Measurements from ENCODE around the gene LGR5. TPM values are rescaled to one million over a fixed set of nuclear protein-coding genes. Genes with fewer than 3 reads are reported as not detected.
A peak's percentile ranks its signal among the peaks of the same experiment; 100 is the strongest.

The LGR5 gene
- total RNA-seq, 1 experiment from 2014 or later = 28.4 TPM

GRCh38 chr12:71556448-71556847 lies 116.8 kb downstream of the LGR5 start:
- Histone ChIP-seq H3K4me1 (no peaks in the 10 kb centered on the region), H3K4me3 (ENCODE audit: low read depth, low read length) (no peak overlapping the region), H3K36me3 (ENCODE audit: control insufficient read depth, insufficient read depth, low read length) (no peaks in the 10 kb centered on the region), H3K27me3 (replicated peaks; ENCODE audit: control insufficient read depth, insufficient read depth, low read length) (no peaks in the 10 kb centered on the region), H3K9me3 (no peaks in the 10 kb centered on the region)
- Mint-ChIP-seq H3K9me3 (ENCODE audit: unreplicated experiment) (no peaks in the 10 kb centered on the region), H3K27me3 (ENCODE audit: insufficient read depth, unreplicated experiment) (no peaks in the 10 kb centered on the region), H3K4me1 (ENCODE audit: low read depth, unreplicated experiment) (no peaks in the 10 kb centered on the region), H3K36me3 (ENCODE audit: insufficient read depth, unreplicated experiment) (peaks cover 10% of the 10 kb centered on the region), H3K4me3 (ENCODE audit: unreplicated experiment) (no peak overlapping the region), H3K27ac (ENCODE audit: unreplicated experiment) (no peak overlapping the region)
- POLR2A ChIA-PET = no interaction called here
- no TSS peak for BruUV-seq (replicated peaks)
- no peak for DNase-seq
- intact Hi-C loops (cut with micrococcal nuclease; ENCODE audit: unreplicated experiment) = no loop called here
- no peak for TF ChIP-seq CTCF (IDR thresholded peaks at IDR 0.05; ENCODE audit: insufficient read depth in 1 of 2, low read depth in 1 of 2, low read length in 1 of 2, severe bottlenecking in 1 of 2, unreplicated experiment in 1 of 2)
- CTCF ChIA-PET = no interaction called here

GRCh38 chr12:71556875-71557274 lies 117.3 kb downstream of the LGR5 start:
- no peaks in the 10 kb centered on the region for H3K4me1 ChIP-seq
- no peak overlapping the region for H3K27ac Mint-ChIP-seq (ENCODE audit: unreplicated experiment)
- no peaks in the 10 kb centered on the region for H3K4me1 Mint-ChIP-seq (ENCODE audit: low read depth, unreplicated experiment)
- DNase-seq = peak; percentile 28 to 50
- H3K9me3 Mint-ChIP-seq (ENCODE audit: unreplicated experiment) = no peaks in the 10 kb centered on the region
- TF ChIP-seq CTCF (IDR thresholded peaks at IDR 0.05; ENCODE audit: insufficient read depth in 1 of 2, low read depth in 1 of 2, low read length in 1 of 2, severe bottlenecking in 1 of 2, unreplicated experiment in 1 of 2) = no peak
- no peaks in the 10 kb centered on the region for H3K36me3 ChIP-seq (ENCODE audit: control insufficient read depth, insufficient read depth, low read length)
- intact Hi-C loops (cut with micrococcal nuclease; ENCODE audit: unreplicated experiment) = no loop called here
- H3K27me3 Mint-ChIP-seq (ENCODE audit: insufficient read depth, unreplicated experiment) = no peaks in the 10 kb centered on the region
- no TSS peak for BruUV-seq (replicated peaks)
- CTCF ChIA-PET = no interaction called here
- no peak overlapping the region for H3K4me3 Mint-ChIP-seq (ENCODE audit: unreplicated experiment)
- POLR2A ChIA-PET = no interaction called here
- no peaks in the 10 kb centered on the region for H3K27me3 ChIP-seq (replicated peaks; ENCODE audit: control insufficient read depth, insufficient read depth, low read length)
- no peaks in the 10 kb centered on the region for H3K9me3 ChIP-seq
- H3K36me3 Mint-ChIP-seq (ENCODE audit: insufficient read depth, unreplicated experiment) = peaks cover 8% of the 10 kb centered on the region
- no peak overlapping the region for H3K4me3 ChIP-seq (ENCODE audit: low read depth, low read length)

- H3K27ac Mint-ChIP-seq (ENCODE audit: unreplicated experiment) = no peak overlapping the region
- Histone ChIP-seq H3K36me3 (ENCODE audit: control insufficient read depth, insufficient read depth, low read length) (no peaks in the 10 kb centered on the region), H3K4me3 (ENCODE audit: low read depth, low read length) (no peak overlapping the region), H3K9me3 (no peaks in the 10 kb centered on the region), H3K27me3 (replicated peaks; ENCODE audit: control insufficient read depth, insufficient read depth, low read length) (no peaks in the 10 kb centered on the region), H3K4me1 (no peaks in the 10 kb centered on the region)
- no peaks in the 10 kb centered on the region for H3K27me3 Mint-ChIP-seq (ENCODE audit: insufficient read depth, unreplicated experiment)
- ChIA-PET POLR2A (no interaction called here), CTCF (no interaction called here)
- H3K36me3 Mint-ChIP-seq (ENCODE audit: insufficient read depth, unreplicated experiment) = peaks cover 14% of the 10 kb centered on the region
- intact Hi-C loops (cut with micrococcal nuclease; ENCODE audit: unreplicated experiment) = no loop called here
- DNase-seq = no peak
- H3K4me1 Mint-ChIP-seq (ENCODE audit: low read depth, unreplicated experiment) = no peaks in the 10 kb centered on the region
- no peak for TF ChIP-seq CTCF (IDR thresholded peaks at IDR 0.05; ENCODE audit: insufficient read depth in 1 of 2, low read depth in 1 of 2, low read length in 1 of 2, severe bottlenecking in 1 of 2, unreplicated experiment in 1 of 2)
- no peaks in the 10 kb centered on the region for H3K9me3 Mint-ChIP-seq (ENCODE audit: unreplicated experiment)
- BruUV-seq (replicated peaks) = no TSS peak
- no peak overlapping the region for H3K4me3 Mint-ChIP-seq (ENCODE audit: unreplicated experiment)
Observed at GRCh38 chr12:71558445-71558844, 118.8 kb downstream of the LGR5 start.
